Natural killer cell (primary cell): ENCODE data around the gene TAX1BP1. TPM values are rescaled to one million over a fixed set of nuclear protein-coding genes. Genes with fewer than 3 reads are reported as not detected.

ENCODE experiments used
- ATAC-seq, 3 donors: fragments of 150-1000 bp in 2 of 3; fragments of 200-7000 bp in 1 of 3; cut with Tn5 transposase; 1 replicate in 1 of 3; 2 replicates in 2 of 3; pipeline ENCODE4 v1.10.0; 2021; ENCODE audit warnings: mild to moderate bottlenecking in 2 of 3, moderate library complexity in 2 of 3
- DNase-seq, 2 donors: peaks; one replicate each; pipeline versions ENCODE4 v3.0.0 to v3.0.0-alpha.2; 2013 to 2021; ENCODE audit warnings: mixed read lengths in 1 of 2
- H3K27ac ChIP-seq: one replicate; pipeline ENCODE4 v1.5.1; 2013; ENCODE audit warnings: mild to moderate bottlenecking, low read length
- H3K27me3 ChIP-seq: one replicate; pipeline ENCODE4 v1.6.1; 2013; ENCODE audit warnings: low read length; ENCODE audit not compliant: control insufficient read depth, insufficient read depth
- H3K36me3 ChIP-seq: one replicate; pipeline ENCODE4 v1.6.1; 2013; ENCODE audit warnings: low read length; ENCODE audit not compliant: control insufficient read depth, insufficient read depth
- H3K4me1 ChIP-seq: one replicate; pipeline ENCODE4 v1.6.1; 2013; ENCODE audit warnings: low read length; ENCODE audit not compliant: control insufficient read depth, insufficient read depth
- H3K4me3 ChIP-seq: one replicate; pipeline ENCODE4 v1.5.1; 2013; ENCODE audit warnings: low read length
- H3K9me3 ChIP-seq: one replicate; pipeline ENCODE4 v1.6.1; 2013; ENCODE audit warnings: low read length; ENCODE audit not compliant: control insufficient read depth, insufficient read depth
- H3K27ac Mint-ChIP-seq, 2 donors: one replicate each; pipeline ENCODE4 v1.8.0; 2022; ENCODE audit warnings: mild to moderate bottlenecking in 2 of 2, mixed read lengths in 2 of 2, moderate library complexity in 1 of 2
- H3K27me3 Mint-ChIP-seq, 2 donors: one replicate each; pipeline ENCODE4 v1.8.0; 2022; ENCODE audit warnings: low read depth in 2 of 2, mixed read lengths in 2 of 2
- H3K36me3 Mint-ChIP-seq: one replicate; pipeline ENCODE4 v1.8.0; 2022; ENCODE audit warnings: mixed read lengths
- H3K4me1 Mint-ChIP-seq, 2 donors: one replicate each; pipeline ENCODE4 v1.8.0; 2022; ENCODE audit warnings: mixed read lengths in 2 of 2
- H3K4me3 Mint-ChIP-seq: one replicate; pipeline ENCODE4 v1.8.0; 2022; ENCODE audit warnings: mild to moderate bottlenecking, moderate library complexity, mixed read lengths
- H3K9me3 Mint-ChIP-seq, 2 donors: one replicate each; pipeline ENCODE4 v1.8.0; 2022; ENCODE audit warnings: mixed read lengths in 2 of 2
- WGBS: methylation state at CpG from one replicate; pipeline ENCODE4 v1.1.7; 2013; ENCODE audit warnings: missing lambda C conversion rate; ENCODE audit not compliant: insufficient coverage; 5-methylcytosine and 5-hydroxymethylcytosine counted together
- intact Hi-C: fragments of 100-400 bp; cut with micrococcal nuclease; formaldehyde crosslinking; loops from one replicate; pipeline ENCODE4 v1.14.2; 2022
- total RNA-seq, 4 donors: library from RNA; stranded (reverse); fragments of 120-200 nt in 1 of 4; gene quantifications; one replicate each; pipeline versions ENCODE4 v1.2.3 to v1.2.4, GENCODE V29; 2013 to 2022
- TF ChIP-seq, protein P1 (sequence below): fragments of 200-600 bp; IDR thresholded peaks from one replicate; pipeline ENCODE4 v1.8.0; 2022; ENCODE audit warnings: antibody characterized with exemption

TAX1BP1 gene
- total RNA-seq, 3 donors from 2014 or later (not counting 1 experiment from before 2014, with no cell fraction given) = 135 to 158 (median 150) TPM

DNA sequence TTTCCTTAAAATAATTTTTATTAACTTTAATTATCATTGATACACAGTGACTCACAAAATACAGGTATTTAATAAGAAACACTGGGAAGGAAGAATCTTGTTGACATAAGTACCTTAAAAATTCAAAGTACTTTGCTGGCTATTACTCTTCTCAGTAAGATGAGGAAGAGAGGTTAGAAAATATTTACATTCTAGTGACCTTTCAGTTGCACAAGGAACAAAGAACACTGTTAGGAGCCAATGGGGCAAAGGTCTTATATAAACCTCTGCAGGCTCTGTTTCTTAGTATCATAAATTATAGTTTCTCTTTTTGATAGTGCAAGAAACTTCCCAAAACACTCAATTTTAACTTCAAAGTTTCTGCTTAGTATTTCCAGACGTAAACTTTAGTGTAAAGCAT, 4.8 kb upstream of the TAX1BP1 start:
- intact Hi-C loops = no loop called here
- Histone ChIP-seq H3K27ac (no peak overlapping the region), H3K4me3 (no peak overlapping the region), H3K4me1 (peaks cover 4% of the 10 kb centered on the region), H3K9me3 (no peaks in the 10 kb centered on the region), H3K36me3 (no peaks in the 10 kb centered on the region), H3K27me3 (no peaks in the 10 kb centered on the region)
- TF ChIP-seq, protein P1, sequence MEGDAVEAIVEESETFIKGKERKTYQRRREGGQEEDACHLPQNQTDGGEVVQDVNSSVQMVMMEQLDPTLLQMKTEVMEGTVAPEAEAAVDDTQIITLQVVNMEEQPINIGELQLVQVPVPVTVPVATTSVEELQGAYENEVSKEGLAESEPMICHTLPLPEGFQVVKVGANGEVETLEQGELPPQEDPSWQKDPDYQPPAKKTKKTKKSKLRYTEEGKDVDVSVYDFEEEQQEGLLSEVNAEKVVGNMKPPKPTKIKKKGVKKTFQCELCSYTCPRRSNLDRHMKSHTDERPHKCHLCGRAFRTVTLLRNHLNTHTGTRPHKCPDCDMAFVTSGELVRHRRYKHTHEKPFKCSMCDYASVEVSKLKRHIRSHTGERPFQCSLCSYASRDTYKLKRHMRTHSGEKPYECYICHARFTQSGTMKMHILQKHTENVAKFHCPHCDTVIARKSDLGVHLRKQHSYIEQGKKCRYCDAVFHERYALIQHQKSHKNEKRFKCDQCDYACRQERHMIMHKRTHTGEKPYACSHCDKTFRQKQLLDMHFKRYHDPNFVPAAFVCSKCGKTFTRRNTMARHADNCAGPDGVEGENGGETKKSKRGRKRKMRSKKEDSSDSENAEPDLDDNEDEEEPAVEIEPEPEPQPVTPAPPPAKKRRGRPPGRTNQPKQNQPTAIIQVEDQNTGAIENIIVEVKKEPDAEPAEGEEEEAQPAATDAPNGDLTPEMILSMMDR = no peak
- Mint-ChIP-seq H3K27ac (no peak overlapping the region), H3K4me3 (no peak overlapping the region), H3K36me3 (no peaks in the 10 kb centered on the region), H3K27me3 (peaks cover 7 to 15% of the 10 kb centered on the region in 2 donors), H3K4me1 (peaks cover 10 to 12% of the 10 kb centered on the region in 2 donors), H3K9me3 (no peaks in the 10 kb centered on the region)
- DNase-seq (no peak), ATAC-seq (no peak)
- 91% methylated on average over 1 of the region's 1 CpG for WGBS

DNA sequence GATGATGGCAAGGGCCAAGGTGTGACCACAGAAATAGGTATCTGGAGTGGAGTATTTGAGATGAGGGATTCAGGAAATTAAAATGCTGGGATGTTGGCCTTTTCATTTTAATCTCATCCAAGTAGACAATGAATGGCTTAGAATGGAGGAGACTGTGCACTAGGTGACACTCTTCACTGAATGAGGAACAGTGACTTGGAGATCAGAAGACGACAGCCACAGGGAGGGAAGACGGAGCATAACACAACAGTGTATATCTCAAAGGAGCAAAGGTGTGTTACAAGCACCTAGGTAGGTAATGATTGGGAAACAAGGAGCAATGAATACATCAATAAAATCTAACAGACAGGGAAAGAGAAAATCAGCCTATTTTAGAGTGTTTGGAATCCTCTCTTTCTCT, 4.1 kb upstream of the TAX1BP1 start:
- DNase-seq (no peak), ATAC-seq (no peak)
- Histone ChIP-seq H3K4me3 (no peak overlapping the region), H3K27me3 (no peaks in the 10 kb centered on the region), H3K36me3 (no peaks in the 10 kb centered on the region), H3K4me1 (peaks cover 4% of the 10 kb centered on the region), H3K9me3 (no peaks in the 10 kb centered on the region), H3K27ac (no peak overlapping the region)
- H3K4me3 Mint-ChIP-seq = no peak overlapping the region
- intact Hi-C loops = no loop called here
- WGBS = 100% methylated on average over 2 of the region's 2 CpGs
- no peaks in the 10 kb centered on the region for H3K36me3 Mint-ChIP-seq
- peaks cover 17% of the 10 kb centered on the region in 2 donors for H3K4me1 Mint-ChIP-seq
- TF ChIP-seq, protein P1 = no peak
- H3K9me3 Mint-ChIP-seq = no peaks in the 10 kb centered on the region
- H3K27me3 Mint-ChIP-seq = peaks cover 7 to 11% of the 10 kb centered on the region in 2 donors
- no peak overlapping the region for H3K27ac Mint-ChIP-seq

DNA sequence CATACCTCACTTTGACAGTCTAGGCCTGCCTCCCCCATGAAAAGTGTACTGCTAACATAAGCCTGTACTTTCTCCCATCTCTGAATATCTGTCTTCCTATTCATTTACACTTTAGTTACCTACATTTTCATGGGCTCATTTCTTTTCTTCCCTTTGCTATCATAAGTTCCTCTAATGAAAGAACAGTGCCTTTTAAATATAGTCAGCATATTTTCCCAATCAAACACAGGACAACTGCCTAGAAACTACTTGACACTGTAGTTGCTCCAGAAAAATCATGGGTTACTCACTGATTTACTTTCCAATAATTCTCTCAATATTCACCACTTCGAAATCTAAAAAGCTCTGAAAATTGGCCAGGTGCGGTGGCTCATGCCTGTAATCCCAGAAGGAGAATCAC, 2.8 kb upstream of the TAX1BP1 start:
- H3K27me3 ChIP-seq = no peaks in the 10 kb centered on the region
- H3K4me3 ChIP-seq = no peak overlapping the region
- intact Hi-C loops = no loop called here
- TF ChIP-seq, protein P1 = no peak
- no peak overlapping the region for H3K27ac Mint-ChIP-seq
- H3K9me3 Mint-ChIP-seq = no peaks in the 10 kb centered on the region
- H3K4me1 ChIP-seq = peaks cover 12% of the 10 kb centered on the region
- H3K4me1 Mint-ChIP-seq = peaks cover 27 to 29% of the 10 kb centered on the region in 2 donors
- H3K36me3 ChIP-seq = no peaks in the 10 kb centered on the region
- no peak overlapping the region for H3K4me3 Mint-ChIP-seq
- WGBS = 93% methylated on average over 2 of the region's 2 CpGs
- no peaks in the 10 kb centered on the region for H3K9me3 ChIP-seq
- H3K27ac ChIP-seq = no peak overlapping the region
- H3K27me3 Mint-ChIP-seq = peaks cover 7 to 11% of the 10 kb centered on the region in 2 donors
- no peaks in the 10 kb centered on the region for H3K36me3 Mint-ChIP-seq
- DNase-seq = no peak
- no peak for ATAC-seq

DNA sequence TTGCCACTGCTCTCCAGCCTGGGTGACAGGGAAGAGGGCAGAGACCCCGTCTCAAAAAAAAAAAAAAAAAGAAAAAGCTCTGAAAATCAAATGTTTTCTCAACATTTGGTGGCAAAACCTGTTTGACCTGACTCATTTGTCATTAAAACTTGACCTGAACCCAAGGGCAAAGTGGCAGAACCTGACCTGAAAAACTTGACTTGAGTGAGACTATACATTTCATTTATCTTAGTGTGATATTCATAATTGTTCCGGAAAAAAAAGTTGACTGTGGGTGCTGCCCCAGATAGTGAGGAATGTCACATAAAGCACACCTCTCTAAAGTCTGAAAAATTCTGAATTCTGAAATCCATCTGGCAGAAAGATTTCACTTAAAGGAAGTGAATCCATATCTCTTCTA, 2.3 kb upstream of the TAX1BP1 start:
- Histone ChIP-seq H3K9me3 (no peaks in the 10 kb centered on the region), H3K4me3 (no peak overlapping the region), H3K4me1 (peaks cover 12% of the 10 kb centered on the region), H3K27ac (no peak overlapping the region), H3K36me3 (no peaks in the 10 kb centered on the region), H3K27me3 (no peaks in the 10 kb centered on the region)
- Mint-ChIP-seq H3K4me3 (no peak overlapping the region), H3K9me3 (no peaks in the 10 kb centered on the region), H3K27ac (no peak overlapping the region), H3K36me3 (no peaks in the 10 kb centered on the region), H3K27me3 (peaks cover 7 to 9% of the 10 kb centered on the region in 2 donors), H3K4me1 (peaks cover 32 to 33% of the 10 kb centered on the region in 2 donors)
- DNase-seq = no peak
- ATAC-seq = no peak
- WGBS = 97% methylated on average over 2 of the region's 2 CpGs
- TF ChIP-seq, protein P1 = no peak
- intact Hi-C loops = no loop called here
